GM12872 (cell line): ENCODE results near the gene LEMD2.
A peak's percentile ranks its signal among the peaks of the same experiment; 100 is the strongest.

Experiments
- CTCF ChIP-seq: IDR thresholded peaks from 3 replicates; pipeline ENCODE4 v1.5.1; 2011; ENCODE audit warnings: low read depth, mild to moderate bottlenecking, low read length, moderate library complexity; ENCODE audit not compliant: insufficient read depth

The LEMD2 gene

DNA sequence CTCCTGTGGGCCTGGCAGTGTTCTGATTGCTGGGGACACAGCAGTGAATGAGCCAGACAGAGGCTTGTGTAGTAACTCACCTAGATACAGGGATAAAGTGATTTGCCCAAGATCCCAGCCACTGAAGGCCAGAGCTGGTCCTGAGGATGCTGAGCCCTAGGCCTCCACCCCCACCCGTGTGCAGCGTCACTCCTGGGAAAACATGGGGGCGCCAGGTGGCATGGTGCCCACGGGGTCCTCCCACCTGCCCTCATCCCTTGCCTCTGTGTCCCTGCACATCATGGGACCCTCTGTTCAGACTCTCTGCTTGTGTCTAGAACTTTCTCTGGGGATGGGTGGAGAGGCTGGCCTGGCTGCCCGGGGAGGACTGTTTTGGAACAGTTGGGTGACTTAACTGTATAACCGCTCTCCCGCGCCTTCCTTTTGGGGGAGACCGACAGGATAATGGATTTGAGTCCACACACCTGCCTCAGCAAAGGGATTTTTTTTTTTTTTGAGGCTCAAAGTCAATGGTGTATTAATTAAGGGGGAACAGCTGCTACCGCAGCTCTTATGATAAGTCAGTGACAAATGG is 19.6 kb downstream of the LEMD2 start:
- no peak for TF ChIP-seq CTCF

- peak; percentile 91 for TF ChIP-seq CTCF
These were observed 20.2 kb downstream of the LEMD2 start for GRCh38 chr6:33768644-33769120.

DNA sequence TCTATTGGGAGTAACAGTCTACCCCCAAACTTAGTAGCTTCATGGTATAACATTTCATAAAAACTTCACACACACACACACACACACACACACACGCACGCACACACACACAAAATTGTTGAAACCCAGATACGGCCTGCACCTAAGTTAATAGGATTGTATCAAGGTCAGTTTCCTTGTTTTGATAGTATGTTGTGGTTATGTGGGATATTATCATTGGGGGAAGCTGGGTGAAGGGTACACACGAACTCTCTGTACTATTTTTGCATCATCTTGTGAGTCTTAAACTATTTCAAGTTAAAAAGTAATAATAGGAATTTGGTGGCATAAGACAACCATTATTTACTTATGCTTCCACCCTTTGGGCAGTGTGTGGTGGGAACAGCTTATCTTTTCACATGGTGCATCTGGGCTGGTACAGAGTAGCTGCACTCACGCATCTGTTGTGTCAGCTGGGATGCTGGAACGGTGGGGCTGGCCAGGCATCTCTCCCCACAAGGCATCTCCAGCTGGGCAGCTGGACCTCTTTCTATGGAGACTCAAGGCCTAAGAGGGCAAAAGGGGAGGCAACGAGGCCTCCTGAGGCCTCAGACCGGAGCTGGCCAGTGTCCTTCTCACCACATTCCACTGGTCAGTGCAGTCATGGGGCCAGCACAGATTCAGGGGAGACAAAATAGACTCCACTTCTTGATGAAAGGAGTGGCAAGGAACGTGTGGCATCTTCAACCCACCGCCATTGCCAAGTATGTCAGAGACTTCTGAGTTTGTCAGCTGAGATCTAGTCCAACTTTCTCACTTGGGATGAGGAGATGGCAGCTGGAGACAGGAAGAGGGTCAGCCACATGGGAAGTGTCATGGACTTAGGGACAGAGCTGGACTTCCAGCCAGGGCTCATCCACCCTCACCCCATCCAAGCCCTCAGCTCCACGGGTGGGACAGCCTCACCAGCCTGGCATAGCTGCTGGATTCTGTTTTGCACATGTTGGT is 21.7 kb downstream of the LEMD2 start:
- no peak for TF ChIP-seq CTCF

DNA sequence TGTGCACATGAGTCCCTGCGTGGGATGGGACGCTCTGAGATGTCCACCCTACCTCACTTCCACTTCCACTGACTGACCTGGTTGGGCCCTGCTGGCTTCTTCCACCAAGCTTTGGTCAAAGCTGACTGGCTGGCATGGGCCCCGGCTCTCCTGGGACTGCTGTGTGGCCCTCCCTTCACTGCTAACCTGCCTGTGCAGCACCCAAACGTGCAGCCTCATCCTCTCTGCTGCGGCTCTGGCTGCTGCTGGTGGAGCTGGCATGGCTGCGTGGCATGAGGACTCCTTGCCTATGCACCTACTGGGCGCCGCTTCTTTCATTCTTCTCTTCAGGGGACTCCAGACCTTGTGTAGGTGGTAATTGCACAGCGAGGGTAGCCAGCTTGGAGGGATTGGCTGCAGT is 23.6 kb downstream of the LEMD2 start:
- no peak for TF ChIP-seq CTCF

GRCh38 chr6:33764036-33764435 is 24.9 kb downstream of the LEMD2 start:
- TF ChIP-seq CTCF = no peak

- no peak for TF ChIP-seq CTCF
These were observed 25.4 kb downstream of the LEMD2 start for GRCh38 chr6:33763483-33763882.

GRCh38 chr6:33762713-33763112 is 26.2 kb downstream of the LEMD2 start:
- TF ChIP-seq CTCF = no peak
